Gastrocnemius medialis (tissue), 4 donors: ENCODE results near the gene GPRIN2. TPM values are rescaled to one million over a fixed set of nuclear protein-coding genes. Genes with fewer than 3 reads are reported as not detected.

Experiments
- ATAC-seq, 2 donors: fragments of 150-250 bp; one replicate each; pipeline ENCODE4 v1.9.1; 2016
- DNase-seq, 2 donors: peaks; one replicate each; pipeline ENCODE4 v3.0.0-alpha.2; 2019
- H3K27ac ChIP-seq, 4 donors: fragments of 200-600 bp; sonication (generic); 1 replicate in 1 of 4; 2 replicates in 3 of 4; pipeline ENCODE4 v1.5.1; 2016 to 2018; ENCODE audit warnings: mild to moderate bottlenecking in 2 of 4, moderate library complexity in 1 of 4
- H3K27me3 ChIP-seq, 3 donors: fragments of 200-600 bp; sonication (generic) in 2 of 3; 1 replicate in 1 of 3; 2 replicates in 2 of 3; pipeline versions ENCODE4 v1.5.1 to v1.6.0; 2016 to 2019; ENCODE audit warnings: mild to moderate bottlenecking in 1 of 3, moderate library complexity in 1 of 3
- H3K36me3 ChIP-seq, 2 donors: fragments of 200-600 bp; sonication (generic) in 1 of 2; one replicate each; pipeline ENCODE4 v1.5.1; 2017 to 2018
- H3K4me1 ChIP-seq, 2 donors: fragments of 200-600 bp; sonication (generic) in 1 of 2; one replicate each; pipeline ENCODE4 v1.5.1; 2016 to 2017; ENCODE audit warnings: mild to moderate bottlenecking in 2 of 2
- H3K4me3 ChIP-seq, 4 donors: fragments of 200-600 bp; sonication (generic) in 3 of 4; 1 replicate in 1 of 4; 2 replicates in 3 of 4; pipeline ENCODE4 v1.5.1; 2016 to 2019; ENCODE audit warnings: mild to moderate bottlenecking in 2 of 4
- H3K9me3 ChIP-seq, 3 donors: fragments of 200-600 bp; sonication (generic) in 2 of 3; 1 replicate in 1 of 3; 2 replicates in 2 of 3; pipeline ENCODE4 v1.5.1; 2016 to 2019
- POLR2A ChIP-seq, 2 donors: fragments of 450-650 bp; IDR thresholded peaks; one replicate each; pipeline ENCODE4 v1.6.1; 2017; ENCODE audit warnings: antibody characterized with exemption in 2 of 2, mild to moderate bottlenecking in 2 of 2, moderate library complexity in 2 of 2
- in situ Hi-C, 4 donors: fragments of 200-750 bp; cut with MboI; loops; one replicate each; pipeline versions ENCODE4 v1.15.0 to v1.8.0; 2017; ENCODE audit warnings: low sequenced_read_pairs in 4 of 4
- intact Hi-C: fragments of 100-400 bp; cut with DNase I; formaldehyde crosslinking; loops from one replicate; pipeline ENCODE4 v1.15.1; 2023; ENCODE audit warnings: low total_unique reads
- total RNA-seq, 4 donors: library from RNA; depleted of rRNA; stranded (reverse); fragments of >200 nt; gene quantifications; one replicate each; pipeline versions ENCODE4 v1.1.0 to v1.2.3, GENCODE V29; 2016
- TF ChIP-seq, protein P1 (sequence below), 5 experiments: fragments of 450-650 bp in 3 of 5; fragments of 200-600 bp in 2 of 5; sonication (generic) in 2 of 5; IDR thresholded peaks in 4 of 5; conservative IDR thresholded peaks in 1 of 5; 1 replicate in 4 of 5; 2 replicates in 1 of 5; pipeline ENCODE4 v1.5.1; 2016 to 2019; ENCODE audit warnings: antibody characterized with exemption in 5 of 5, mild to moderate bottlenecking in 3 of 5, moderate library complexity in 3 of 5

Gene GPRIN2
- total RNA-seq, 4 donors from 2014 or later, result not detected

GRCh38 chr10:46520381-46520780 lies 36.1 kb downstream of the GPRIN2 start:
- no peaks in the 10 kb centered on the region for H3K9me3 ChIP-seq

DNA sequence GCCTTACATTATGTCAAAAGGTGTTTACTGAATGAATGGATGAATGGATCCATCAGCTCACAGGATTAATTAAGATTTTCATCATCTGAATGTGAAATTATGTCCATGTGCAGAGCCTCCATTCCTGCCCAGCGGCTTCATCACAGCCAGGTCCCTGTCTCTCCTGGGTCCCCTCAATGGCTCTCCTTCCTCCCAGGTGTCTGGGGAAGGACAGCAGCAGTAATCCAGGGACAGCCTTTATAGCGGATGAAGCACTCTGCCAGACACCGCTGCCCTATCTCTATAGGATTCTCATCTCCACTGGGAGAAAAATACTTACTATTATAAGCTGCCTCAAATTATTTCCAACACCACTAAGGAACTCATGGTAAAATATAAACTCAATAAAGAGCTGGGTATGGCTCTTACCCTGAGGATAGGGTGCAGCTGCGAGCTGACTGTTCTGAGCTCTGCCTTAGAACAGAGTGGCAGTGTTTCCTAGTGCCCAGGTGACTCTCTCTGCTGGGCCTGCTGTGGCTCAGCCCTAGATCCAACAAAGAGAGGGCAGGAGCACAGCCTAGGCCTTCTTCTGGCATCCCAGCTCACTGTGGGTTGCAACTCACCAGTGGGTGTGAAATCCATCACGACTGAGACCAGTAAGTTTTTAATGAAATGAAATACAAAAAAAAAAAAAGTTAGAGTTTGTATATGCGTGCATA lies 38.3 kb downstream of the GPRIN2 start:
- Histone ChIP-seq H3K36me3 (no peaks in the 10 kb centered on the region), H3K4me1 (no peaks in the 10 kb centered on the region), H3K27ac (no peak overlapping the region), H3K4me3 (no peak overlapping the region), H3K9me3 (no peaks in the 10 kb centered on the region), H3K27me3 (peaks cover 5 to 7% (median 5%) of the 10 kb centered on the region in 3 donors)
- DNase-seq (peak in 1 of 2 donors; percentile 0), ATAC-seq (no peak)
- in situ Hi-C loops (loop anchor here in 1 of 4 donors (25.0 kb wide), 1 partner anchor 1694 kb away; no protein-coding TSS in a partner anchor), intact Hi-C loops (no loop called here)
- TF ChIP-seq POLR2A (IDR thresholded peaks at IDR 0.05), result no peak
- TF ChIP-seq, protein P1, sequence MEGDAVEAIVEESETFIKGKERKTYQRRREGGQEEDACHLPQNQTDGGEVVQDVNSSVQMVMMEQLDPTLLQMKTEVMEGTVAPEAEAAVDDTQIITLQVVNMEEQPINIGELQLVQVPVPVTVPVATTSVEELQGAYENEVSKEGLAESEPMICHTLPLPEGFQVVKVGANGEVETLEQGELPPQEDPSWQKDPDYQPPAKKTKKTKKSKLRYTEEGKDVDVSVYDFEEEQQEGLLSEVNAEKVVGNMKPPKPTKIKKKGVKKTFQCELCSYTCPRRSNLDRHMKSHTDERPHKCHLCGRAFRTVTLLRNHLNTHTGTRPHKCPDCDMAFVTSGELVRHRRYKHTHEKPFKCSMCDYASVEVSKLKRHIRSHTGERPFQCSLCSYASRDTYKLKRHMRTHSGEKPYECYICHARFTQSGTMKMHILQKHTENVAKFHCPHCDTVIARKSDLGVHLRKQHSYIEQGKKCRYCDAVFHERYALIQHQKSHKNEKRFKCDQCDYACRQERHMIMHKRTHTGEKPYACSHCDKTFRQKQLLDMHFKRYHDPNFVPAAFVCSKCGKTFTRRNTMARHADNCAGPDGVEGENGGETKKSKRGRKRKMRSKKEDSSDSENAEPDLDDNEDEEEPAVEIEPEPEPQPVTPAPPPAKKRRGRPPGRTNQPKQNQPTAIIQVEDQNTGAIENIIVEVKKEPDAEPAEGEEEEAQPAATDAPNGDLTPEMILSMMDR (IDR thresholded peaks at IDR 0.05 in 4 of 5, conservative IDR thresholded peaks at IDR 0.05 in 1 of 5), result no peak

More at GRCh38 chr10:46520381-46520780, 36.1 kb downstream of the GPRIN2 start:
- DNase-seq (peak in 1 of 2 donors; percentile 6), ATAC-seq (no peak)
- no peak overlapping the region for H3K27ac ChIP-seq
- H3K4me1 ChIP-seq, result no peaks in the 10 kb centered on the region
- H3K36me3 ChIP-seq, result no peaks in the 10 kb centered on the region
- H3K27me3 ChIP-seq, result peaks cover 0 to 5% (median 3%) of the 10 kb centered on the region in 3 donors
- intact Hi-C loops (no loop called here), in situ Hi-C loops (loop anchor here in 1 of 4 donors (25.0 kb wide), 1 partner anchor 1692 kb away; no protein-coding TSS in a partner anchor)
- TF ChIP-seq POLR2A (IDR thresholded peaks at IDR 0.05), result no peak
- TF ChIP-seq, protein P1 (IDR thresholded peaks at IDR 0.05 in 4 of 5, conservative IDR thresholded peaks at IDR 0.05 in 1 of 5), result no peak
- no peak overlapping the region for H3K4me3 ChIP-seq

GRCh38 chr10:46517541-46517940 lies 38.9 kb downstream of the GPRIN2 start:
- no peak for DNase-seq

DNA sequence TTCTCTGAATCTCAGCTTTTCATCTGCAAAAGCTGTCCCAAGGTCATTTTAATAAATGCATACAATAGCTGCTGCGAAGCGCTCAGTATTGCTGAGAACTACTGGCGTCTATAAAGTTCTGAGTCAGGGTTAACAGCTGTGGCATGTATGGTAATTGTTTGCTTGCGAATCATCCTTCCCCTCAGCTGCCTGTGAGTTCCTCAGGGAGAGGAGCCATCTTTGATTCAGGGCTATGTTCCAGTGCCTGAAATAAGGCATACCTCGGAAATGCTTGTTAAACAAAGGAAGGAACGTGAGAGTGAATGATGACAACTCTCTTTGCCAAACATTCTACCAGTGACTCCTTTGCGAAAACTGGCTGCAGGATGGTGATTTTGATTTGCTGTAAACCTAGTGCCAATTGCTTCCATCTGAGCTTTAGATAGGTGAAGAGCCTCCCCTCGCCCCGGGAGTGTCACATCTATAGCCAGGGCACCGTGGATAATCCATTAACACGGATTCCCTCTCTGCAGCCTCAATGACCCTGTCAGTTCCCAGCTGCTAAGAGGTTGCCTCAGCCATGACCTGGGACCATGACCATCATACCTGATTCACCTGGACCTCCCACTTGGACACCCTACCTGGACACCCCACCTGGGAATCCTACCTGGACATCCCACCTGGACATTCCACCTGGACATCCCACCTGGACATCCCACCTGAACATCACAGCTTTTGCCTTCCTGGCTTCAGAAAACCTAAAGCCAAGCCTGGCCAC lies 39.6 kb downstream of the GPRIN2 start:
- intact Hi-C loops (no loop called here), in situ Hi-C loops (loop anchor here in 1 of 4 donors (25.0 kb wide), 1 partner anchor 1695 kb away; no protein-coding TSS in a partner anchor)
- H3K36me3 ChIP-seq, result no peaks in the 10 kb centered on the region
- H3K9me3 ChIP-seq, result no peaks in the 10 kb centered on the region
- H3K4me3 ChIP-seq, result no peak overlapping the region
- DNase-seq (no peak), ATAC-seq (no peak)
- H3K27ac ChIP-seq, result no peak overlapping the region
- TF ChIP-seq POLR2A (IDR thresholded peaks at IDR 0.05), result no peak
- TF ChIP-seq, protein P1 (IDR thresholded peaks at IDR 0.05 in 4 of 5, conservative IDR thresholded peaks at IDR 0.05 in 1 of 5), result no peak
- no peaks in the 10 kb centered on the region for H3K4me1 ChIP-seq
- H3K27me3 ChIP-seq, result peaks cover 5 to 7% (median 5%) of the 10 kb centered on the region in 3 donors

More at GRCh38 chr10:46517541-46517940, 38.9 kb downstream of the GPRIN2 start:
- Histone ChIP-seq H3K27me3 (peaks cover 5 to 7% (median 5%) of the 10 kb centered on the region in 3 donors), H3K9me3 (no peaks in the 10 kb centered on the region), H3K36me3 (no peaks in the 10 kb centered on the region), H3K4me3 (no peak overlapping the region), H3K4me1 (no peaks in the 10 kb centered on the region), H3K27ac (no peak overlapping the region)
- no peak for TF ChIP-seq POLR2A (IDR thresholded peaks at IDR 0.05)
- TF ChIP-seq, protein P1 (IDR thresholded peaks at IDR 0.05 in 4 of 5, conservative IDR thresholded peaks at IDR 0.05 in 1 of 5), result no peak
- ATAC-seq, result no peak
- intact Hi-C loops, result no loop called here
- in situ Hi-C loops, result loop anchor here in 1 of 4 donors (25.0 kb wide), 1 partner anchor 1695 kb away; no protein-coding TSS in a partner anchor
